Measurements from ENCODE around the gene JAKMIP2. TPM values are rescaled to one million over a fixed set of nuclear protein-coding genes. Genes with fewer than 3 reads are reported as not detected.
"Not testable (repeated sequence)": the region's sequence is repeated elsewhere in the genome, so short reads cannot be mapped to it uniquely, and the experiment has no call there.

The JAKMIP2 gene
- total and polyA plus RNA-seq, 10 donors, result 0.09 to 2.4 (median 1.5) TPM

DNA sequence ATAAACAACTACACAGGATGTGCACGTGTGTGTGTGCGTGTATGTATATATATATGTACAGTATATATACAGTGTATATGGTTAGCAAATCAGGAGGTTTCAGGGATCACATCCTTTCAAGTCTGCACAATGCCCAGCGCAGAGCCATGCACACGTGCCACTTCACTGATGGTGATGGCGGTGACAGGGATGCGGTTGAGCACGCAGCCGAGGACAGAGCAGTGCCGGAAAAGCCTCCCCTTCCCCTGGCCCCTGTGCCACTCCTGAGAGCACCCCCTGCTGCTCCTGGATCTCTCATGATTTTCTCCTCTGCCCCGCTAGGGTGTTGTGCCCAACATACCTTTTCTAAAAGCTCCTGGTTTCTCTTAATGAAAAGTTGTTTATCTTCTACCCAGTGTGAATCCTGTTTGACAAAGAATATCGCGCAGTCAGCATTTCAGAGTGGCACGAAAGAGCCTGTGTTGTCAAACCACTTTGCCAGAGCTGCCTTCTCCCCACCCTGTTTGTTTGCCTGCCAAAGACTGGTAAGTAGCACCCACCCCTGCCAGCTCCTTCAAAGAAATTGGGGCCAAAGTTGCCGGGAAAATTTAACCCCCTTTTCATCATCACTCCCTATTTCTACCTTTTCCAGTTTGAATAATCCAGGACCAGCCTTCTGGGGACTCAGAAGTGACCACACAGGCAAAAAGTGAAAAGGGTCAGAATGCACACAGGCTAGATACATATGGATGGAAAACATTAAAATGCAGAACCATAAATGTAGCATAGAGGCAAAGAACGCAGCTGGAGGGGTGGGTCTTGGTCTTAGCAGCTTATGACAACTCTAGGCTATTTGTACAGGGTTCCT is 146.4 kb downstream of the JAKMIP2 start:
- no peaks in the 10 kb centered on the region for H3K36me3 ChIP-seq
- H3K4me3 ChIP-seq, result no peak overlapping the region
- no peaks in the 10 kb centered on the region for H3K9me3 ChIP-seq
- TF ChIP-seq POLR2A (IDR thresholded peaks at IDR 0.05) (no peak), CTCF (IDR thresholded peaks at IDR 0.05 in 8 of 11, conservative IDR thresholded peaks at IDR 0.05 in 3 of 11) (no peak), POLR2AphosphoS5 (IDR thresholded peaks at IDR 0.05) (no peak)
- H3K27ac ChIP-seq, result no peak overlapping the region
- WGBS, 5 donors, result 83 to 95% (median 93%) methylated on average over 15 of the region's 15 CpGs
- H3K27me3 ChIP-seq (replicated peaks in 1 of 7), result no peaks in the 10 kb centered on the region
- no peaks in the 10 kb centered on the region for H3K4me1 ChIP-seq
- DNase-seq, result no peak
- intact Hi-C loops (cut with DNase I; ENCODE audit: low total_unique reads), result no loop called here

DNA sequence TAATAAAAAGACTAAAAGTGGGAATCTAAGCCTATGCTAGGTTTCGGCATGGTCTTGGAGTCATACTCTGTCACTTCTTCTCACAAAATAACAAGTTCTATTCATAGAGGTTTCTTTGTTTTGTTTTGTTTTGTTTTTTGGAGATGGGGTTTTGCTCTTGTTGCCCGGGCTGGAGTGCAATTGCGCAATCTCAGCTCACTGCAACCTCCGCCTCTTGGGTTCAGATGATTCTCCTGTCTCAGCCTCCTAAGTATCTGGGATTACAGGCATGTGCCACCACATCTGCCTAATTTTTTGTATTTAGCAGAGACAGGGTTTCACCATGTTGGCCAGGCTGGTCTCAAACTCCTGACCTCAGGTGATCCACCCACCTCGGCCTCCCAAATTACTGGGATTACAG is 147.1 kb downstream of the JAKMIP2 start:
- H3K4me3 ChIP-seq; H3K9me3 ChIP-seq; H3K36me3 ChIP-seq; H3K4me1 ChIP-seq; H3K27me3 ChIP-seq (replicated peaks in 1 of 7); intact Hi-C loops (cut with DNase I; ENCODE audit: low total_unique reads); H3K27ac ChIP-seq; DNase-seq: not testable (repeated sequence)
- WGBS, 5 donors, result 83 to 93% (median 87%) methylated on average over 5 of the region's 5 CpGs

GRCh38 chr5:147633173-147633572 is 149.4 kb downstream of the JAKMIP2 start:
- TF ChIP-seq CTCF (IDR thresholded peaks at IDR 0.05 in 8 of 11, conservative IDR thresholded peaks at IDR 0.05 in 3 of 11), result no peak
- TF ChIP-seq POLR2AphosphoS5 (IDR thresholded peaks at IDR 0.05), result no peak
- no peak for TF ChIP-seq POLR2A (IDR thresholded peaks at IDR 0.05)
- intact Hi-C loops (cut with DNase I; ENCODE audit: low total_unique reads), result no loop called here
- H3K36me3 ChIP-seq, result no peaks in the 10 kb centered on the region
- no peak overlapping the region for H3K27ac ChIP-seq
- H3K9me3 ChIP-seq, result no peaks in the 10 kb centered on the region
- no peak overlapping the region for H3K4me3 ChIP-seq
- H3K27me3 ChIP-seq (replicated peaks in 1 of 7), result no peaks in the 10 kb centered on the region
- H3K4me1 ChIP-seq, result no peaks in the 10 kb centered on the region
- DNase-seq, result no peak

DNA sequence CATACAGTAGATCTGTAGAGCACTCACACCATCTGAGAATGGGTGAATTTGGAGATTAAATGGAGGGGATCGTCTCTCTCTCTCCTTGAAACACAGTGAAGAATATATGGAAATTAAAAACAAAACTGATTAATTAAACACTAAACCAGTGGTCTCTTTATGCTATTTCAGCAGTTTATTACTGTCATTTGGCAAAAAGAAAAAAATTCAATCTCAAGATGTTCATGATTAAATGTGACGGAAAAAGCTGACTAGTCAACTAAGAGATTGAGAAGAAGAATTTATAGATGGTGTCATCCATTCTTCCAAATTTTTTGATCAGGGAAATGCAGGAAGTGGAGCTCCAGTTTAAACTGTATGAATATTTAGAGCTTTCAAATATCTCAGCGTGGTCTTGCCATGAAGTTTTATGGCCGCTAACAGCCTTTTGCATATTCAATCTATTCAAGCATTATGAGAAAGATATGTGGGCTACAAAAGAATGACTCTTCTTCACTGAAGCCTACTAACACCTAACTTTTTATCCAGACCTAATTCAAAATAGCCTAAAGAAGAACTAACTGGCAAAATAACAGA is 151.0 kb downstream of the JAKMIP2 start:
- Histone ChIP-seq H3K4me1 (no peaks in the 10 kb centered on the region), H3K27me3 (replicated peaks in 1 of 7) (no peaks in the 10 kb centered on the region), H3K9me3 (no peaks in the 10 kb centered on the region), H3K36me3 (no peaks in the 10 kb centered on the region), H3K4me3 (no peak overlapping the region), H3K27ac (no peak overlapping the region)
- no peak for DNase-seq
- intact Hi-C loops (cut with DNase I; ENCODE audit: low total_unique reads), result no loop called here
- TF ChIP-seq CTCF (IDR thresholded peaks at IDR 0.05 in 8 of 11, conservative IDR thresholded peaks at IDR 0.05 in 3 of 11) (no peak), POLR2AphosphoS5 (IDR thresholded peaks at IDR 0.05) (no peak)
- WGBS, 5 donors, result 89 to 97% (median 93%) methylated on average over 4 of the region's 4 CpGs

Measured in spleen (tissue), 11 donors.